GM10847 (cell line): ENCODE results near the gene PTTG1IP.

Experiments
- POLR2A ChIP-seq: IDR thresholded peaks from 2 replicates; pipeline ENCODE4 v1.6.1; 2011; ENCODE audit not compliant: insufficient read length; ENCODE audit errors: extremely low read depth

Gene PTTG1IP

DNA sequence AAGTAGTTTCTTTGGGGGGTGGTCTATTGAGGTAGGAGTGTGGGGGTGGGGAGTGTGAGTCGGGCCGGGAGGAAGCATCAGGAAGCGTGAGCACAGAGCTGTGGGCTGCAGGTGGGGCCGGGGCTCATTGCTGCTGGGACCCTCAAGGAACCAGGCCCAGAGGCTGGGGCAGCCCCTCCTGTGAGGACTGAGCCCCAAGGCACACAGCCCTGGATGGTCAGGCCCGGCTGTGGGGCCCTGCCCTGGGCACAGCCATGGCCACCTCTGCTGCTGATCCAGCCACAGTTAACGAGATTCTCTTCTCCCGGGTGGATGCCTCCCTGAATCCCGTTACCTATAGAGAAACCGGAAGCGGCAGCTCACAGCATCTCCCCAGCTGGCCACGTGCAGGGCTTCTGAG is 32.7 kb downstream of the PTTG1IP start:
- no peak for TF ChIP-seq POLR2A

DNA sequence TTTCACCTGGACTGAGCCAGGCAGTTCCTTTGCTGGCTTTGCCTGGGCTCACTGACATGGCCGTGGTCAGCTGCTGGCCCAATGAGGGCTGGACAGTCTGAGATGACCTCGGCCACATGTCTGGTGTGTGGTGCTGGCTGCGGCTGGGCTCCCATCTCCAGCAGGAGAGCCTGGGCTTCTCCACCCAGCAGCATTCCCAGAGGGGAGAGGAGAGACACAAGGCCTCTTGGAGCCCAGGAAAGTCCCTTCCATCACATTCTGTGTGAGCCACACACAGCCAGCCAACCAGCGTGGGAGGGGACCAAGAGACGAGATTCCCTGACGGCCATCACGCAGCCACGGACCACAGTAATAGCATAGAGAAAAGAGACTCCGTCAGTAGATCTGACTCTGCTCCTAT is 34.5 kb downstream of the PTTG1IP start:
- TF ChIP-seq POLR2A: no peak

DNA sequence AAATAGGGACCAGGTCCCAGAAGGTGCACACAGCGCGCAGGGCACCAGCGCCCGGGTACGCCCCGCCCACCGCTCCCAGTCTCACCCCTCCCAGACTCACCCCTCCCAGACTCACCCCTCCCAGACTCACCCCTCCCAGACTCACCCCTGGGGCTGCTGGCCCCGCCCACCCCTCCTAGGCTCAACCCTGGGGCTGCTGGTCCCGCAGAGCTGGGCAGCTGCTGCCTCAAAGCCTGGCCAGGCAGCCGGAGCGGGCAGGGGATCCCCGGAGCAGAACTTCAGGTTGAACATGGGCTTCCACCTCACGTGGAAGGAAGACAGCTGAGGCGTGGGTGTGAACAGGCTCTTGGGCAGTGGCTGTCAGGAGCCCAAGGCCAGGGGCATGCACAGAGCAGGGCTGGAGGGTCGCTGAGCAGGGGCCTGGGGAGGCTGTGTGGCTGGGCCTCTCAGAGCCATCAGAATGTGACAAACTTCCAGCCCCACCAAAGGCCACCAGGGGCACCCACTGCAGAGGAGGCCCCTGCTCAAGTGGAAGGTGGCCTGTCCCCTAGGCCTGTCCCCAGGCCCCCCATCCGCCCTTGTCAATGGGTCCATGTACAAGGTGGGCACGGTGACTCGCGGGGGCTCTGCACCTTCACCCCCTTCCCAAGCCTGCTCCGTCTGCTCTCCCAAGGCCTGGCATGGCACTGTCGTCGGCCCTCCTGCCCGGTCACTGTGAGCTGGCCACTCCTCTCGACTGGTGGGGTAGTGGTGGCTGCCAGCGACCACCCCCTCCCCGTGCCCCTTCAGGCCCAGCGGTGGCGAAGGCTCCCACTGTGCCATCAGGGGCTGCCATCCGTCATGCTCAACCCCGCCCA is 35.2 kb downstream of the PTTG1IP start:
- TF ChIP-seq POLR2A: no peak

DNA sequence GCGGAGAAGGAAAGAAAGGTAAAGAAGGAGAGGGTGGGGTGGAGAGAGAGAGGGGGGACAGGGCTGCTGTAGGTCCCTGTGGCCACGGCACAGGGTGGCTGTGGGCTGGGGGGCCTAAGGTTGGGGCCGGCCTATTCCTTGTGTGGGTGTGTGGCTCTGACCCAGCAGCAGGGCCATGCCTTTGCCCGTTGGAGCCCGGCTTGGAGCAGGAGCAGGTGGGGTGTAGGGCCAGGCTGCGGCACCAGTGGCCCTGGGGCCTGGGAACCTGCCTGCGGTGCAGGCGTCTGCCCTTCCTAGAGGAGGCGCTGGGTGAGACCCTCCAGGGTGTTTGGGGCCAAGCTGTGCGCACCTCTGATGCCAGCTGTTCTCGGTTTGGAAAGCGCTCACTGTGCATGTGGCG is 36.0 kb downstream of the PTTG1IP start:
- TF ChIP-seq POLR2A: no peak

DNA sequence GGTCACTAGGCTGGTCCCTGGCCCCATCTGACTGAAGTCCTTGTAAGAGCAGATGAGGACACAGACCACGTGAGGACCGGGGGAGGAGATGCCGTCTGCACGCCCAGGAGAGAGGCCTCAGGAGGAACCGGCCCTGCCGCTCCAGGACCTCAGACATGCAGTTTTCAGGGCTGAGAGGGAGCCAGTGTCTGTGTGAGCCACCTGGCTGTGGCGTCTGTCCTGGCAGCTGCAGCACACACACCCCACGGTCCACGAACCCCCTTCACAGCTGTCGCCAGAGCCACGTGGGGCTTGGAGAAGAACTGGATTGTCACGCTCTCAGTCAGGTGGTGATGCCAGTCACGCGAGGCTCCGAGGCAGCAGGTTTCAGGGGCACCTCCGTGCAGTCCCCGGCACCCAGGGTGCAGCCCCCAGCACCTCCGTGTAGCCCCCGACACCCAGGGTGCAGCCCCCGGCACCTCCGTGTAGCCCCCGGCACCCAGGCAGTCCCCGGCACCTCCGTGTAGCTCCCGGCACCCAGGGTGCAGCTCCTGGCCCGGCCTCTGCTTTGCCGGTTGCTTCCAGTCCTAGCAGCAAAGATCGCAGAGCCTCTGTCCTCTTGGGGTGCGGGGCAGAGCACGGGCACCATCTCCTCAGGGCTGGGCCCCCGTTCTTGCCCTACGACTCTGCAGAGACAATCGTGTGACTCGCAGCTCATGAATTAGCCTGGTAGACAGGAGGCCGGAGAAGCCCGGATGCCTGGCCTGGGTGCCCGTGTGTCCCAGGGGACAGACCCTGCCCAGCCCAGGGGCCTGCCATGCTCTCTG is 36.6 kb downstream of the PTTG1IP start:
- TF ChIP-seq POLR2A: no peak

DNA sequence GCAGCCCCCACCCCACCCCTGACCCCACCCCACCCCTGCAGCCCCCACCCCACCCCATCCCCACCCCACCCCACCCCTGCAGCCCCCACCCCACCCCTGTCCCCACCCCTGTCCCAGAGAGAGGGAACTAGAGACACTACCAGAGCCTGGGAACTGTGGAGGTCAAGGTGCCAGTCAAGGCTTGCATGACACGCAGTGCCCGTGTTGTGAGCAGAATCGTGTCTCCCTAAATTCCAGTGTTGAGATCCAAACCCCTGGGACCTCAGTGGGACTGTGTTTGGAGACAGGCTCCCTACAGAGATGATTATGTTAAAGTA is 37.2 kb downstream of the PTTG1IP start:
- no peak for TF ChIP-seq POLR2A

DNA sequence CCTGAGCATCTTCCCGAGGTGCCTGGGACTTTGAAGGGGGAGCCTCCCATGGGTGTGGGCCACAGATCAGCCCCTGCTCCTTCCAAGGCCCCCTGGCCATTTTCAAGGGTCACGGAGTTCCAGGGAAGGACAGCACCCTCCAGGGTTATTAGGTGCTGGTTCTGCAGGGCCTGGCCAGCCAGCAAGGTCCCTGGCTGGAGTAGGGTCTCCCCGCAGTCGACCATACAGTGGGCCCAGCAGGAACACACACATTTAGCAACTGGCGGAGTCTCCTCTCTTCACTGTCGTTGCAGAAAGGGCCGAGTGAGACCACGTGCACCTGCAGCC is 37.9 kb downstream of the PTTG1IP start:
- no peak for TF ChIP-seq POLR2A

GRCh38 chr21:44834951-44835646 is 38.4 kb downstream of the PTTG1IP start:
- no peak for TF ChIP-seq POLR2A

GRCh38 chr21:44834231-44834950 is 39.1 kb downstream of the PTTG1IP start:
- no peak for TF ChIP-seq POLR2A

DNA sequence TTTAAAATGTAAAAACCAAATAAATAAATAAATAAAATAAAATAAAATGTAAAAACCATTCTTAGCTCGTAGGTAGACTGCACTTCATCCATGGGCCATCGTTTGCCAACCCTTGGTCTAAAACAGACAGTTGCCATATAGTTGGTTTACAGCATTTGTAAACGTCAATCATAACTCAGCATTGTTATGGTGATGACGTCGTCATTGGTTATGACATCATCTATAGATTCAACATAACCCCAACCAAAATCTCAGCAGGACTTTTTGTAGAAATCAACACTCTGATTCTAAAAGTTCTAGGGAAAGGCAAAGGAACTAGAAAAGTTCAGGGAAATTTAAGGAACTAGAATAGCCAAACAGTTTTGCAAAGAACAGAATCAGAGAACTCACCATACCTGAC is 39.8 kb downstream of the PTTG1IP start:
- TF ChIP-seq POLR2A: no peak

- TF ChIP-seq POLR2A: no peak
Observed at GRCh38 chr21:44831227-44831860, 42.1 kb downstream of the PTTG1IP start.

- no peak for TF ChIP-seq POLR2A
Observed at GRCh38 chr21:44829507-44830092, 43.9 kb downstream of the PTTG1IP start.

DNA sequence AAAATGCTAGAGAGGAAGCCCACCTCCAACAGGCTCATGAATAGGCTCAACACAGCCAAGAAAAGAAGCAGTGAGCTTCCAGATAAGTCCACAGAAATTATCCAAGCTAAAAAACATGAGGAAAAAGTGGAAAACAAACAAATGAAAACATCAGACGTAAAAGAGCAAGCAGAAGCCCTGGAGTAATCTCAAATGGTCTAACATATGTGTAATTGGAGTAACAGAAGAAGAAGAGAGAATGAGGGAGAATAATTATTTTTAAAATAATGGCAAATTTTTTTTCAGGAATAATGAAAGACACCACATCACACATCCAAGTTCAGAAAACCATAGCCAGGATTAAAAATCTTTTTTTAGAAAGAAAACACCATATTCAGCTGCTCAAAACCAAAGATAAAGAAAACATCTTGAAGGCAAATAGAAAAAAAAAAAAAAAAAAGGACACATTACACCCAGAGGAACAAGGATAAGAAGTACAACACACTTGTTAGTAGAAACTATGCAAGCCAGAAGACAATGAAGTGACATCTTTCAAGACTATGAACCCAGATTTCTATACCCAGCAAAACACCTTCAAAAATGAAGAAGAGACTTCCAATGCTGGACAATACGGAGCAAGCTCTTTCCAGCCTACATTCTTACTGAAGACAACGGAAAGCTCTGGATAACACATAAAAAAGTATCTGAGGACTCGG is 45.0 kb downstream of the PTTG1IP start:
- TF ChIP-seq POLR2A: no peak

GRCh38 chr21:44823179-44823660 is 50.3 kb downstream of the PTTG1IP start:
- TF ChIP-seq POLR2A: no peak
